CD4-positive, alpha-beta T cell (primary cell): Measurements from ENCODE around the gene RAD18. TPM values are rescaled to one million over a fixed set of nuclear protein-coding genes. Genes with fewer than 3 reads are reported as not detected.

Experiments
- ATAC-seq: fragments of 200-7000 bp; cut with Tn5 transposase; one replicate; pipeline ENCODE4 v1.10.0; 2022; ENCODE audit warnings: mild to moderate bottlenecking; ENCODE audit not compliant: poor library complexity
- CTCF ChIA-PET: fragments of 350-600 bp; sonication (Branson Sonifier 250); formaldehyde crosslinking; loops from one replicate; lab custom pipeline; 2021; ENCODE audit warnings: antibody characterized with exemption, inconsistent platforms; lab: Charles Lee
- POLR2A ChIA-PET: fragments of 350-600 bp; sonication (Branson Sonifier 250); formaldehyde crosslinking; loops from one replicate; lab custom pipeline; 2021; ENCODE audit warnings: antibody characterized with exemption, inconsistent platforms; lab: Charles Lee
- DNase-seq, 14 experiments: peaks; one replicate each; pipeline ENCODE4 v3.0.0-alpha.2; 2013 to 2020; ENCODE audit warnings: mixed read lengths in 2 of 14
- H3K27ac ChIP-seq, 2 donors: one replicate each; pipeline versions ENCODE4 v1.5.1 to v1.7.0; 2013; ENCODE audit warnings: low read length in 2 of 2, low read depth in 1 of 2, mild to moderate bottlenecking in 1 of 2
- H3K27me3 ChIP-seq, 2 experiments: 1 replicate in 1 of 2; 2 replicates in 1 of 2; pipeline versions ENCODE4 v1.6.1 to v1.7.0; 2013; ENCODE audit warnings: low read length in 2 of 2, control low read depth in 1 of 2, mild to moderate bottlenecking in 1 of 2, moderate library complexity in 1 of 2; ENCODE audit not compliant: insufficient read depth in 2 of 2, control insufficient read depth in 1 of 2
- H3K36me3 ChIP-seq: one replicate; pipeline ENCODE4 v1.6.1; 2013; ENCODE audit warnings: low read length, control low read depth; ENCODE audit not compliant: insufficient read depth
- H3K4me1 ChIP-seq: one replicate; pipeline ENCODE4 v1.6.1; 2013; ENCODE audit warnings: low read length, control low read depth; ENCODE audit not compliant: insufficient read depth
- H3K4me3 ChIP-seq: one replicate; pipeline ENCODE4 v1.5.1; 2013; ENCODE audit warnings: mild to moderate bottlenecking, low read length, moderate library complexity
- H3K9me3 ChIP-seq, 2 experiments: 1 replicate in 1 of 2; 2 replicates in 1 of 2; pipeline versions ENCODE4 v1.6.1 to v1.7.0; 2013; ENCODE audit warnings: low read length in 2 of 2, mild to moderate bottlenecking in 2 of 2, control low read depth in 1 of 2, moderate library complexity in 1 of 2; ENCODE audit not compliant: control insufficient read depth in 1 of 2, insufficient read depth in 1 of 2
- H3K27ac Mint-ChIP-seq: one replicate; pipeline ENCODE4 v1.8.0; 2020; ENCODE audit warnings: mixed read lengths
- H3K27me3 Mint-ChIP-seq: one replicate; pipeline ENCODE4 v1.8.0; 2021; ENCODE audit warnings: mixed read lengths
- H3K36me3 Mint-ChIP-seq: one replicate; pipeline ENCODE4 v1.8.0; 2021; ENCODE audit warnings: low read depth, mixed read lengths
- H3K4me1 Mint-ChIP-seq: one replicate; pipeline ENCODE4 v1.8.0; 2021; ENCODE audit warnings: low read depth, mixed read lengths
- H3K4me3 Mint-ChIP-seq: one replicate; pipeline ENCODE4 v1.8.0; 2020; ENCODE audit warnings: mild to moderate bottlenecking, mixed read lengths
- H3K9me3 Mint-ChIP-seq: one replicate; pipeline ENCODE4 v1.8.0; 2020; ENCODE audit warnings: mixed read lengths
- CTCF ChIP-seq: fragments of 200-600 bp; IDR thresholded peaks from one replicate; pipeline ENCODE4 v1.8.0; 2022; ENCODE audit warnings: antibody characterized with exemption, mild to moderate bottlenecking
- intact Hi-C, 2 experiments: fragments of 100-400 bp; cut with DNase I in 1 of 2; cut with micrococcal nuclease in 1 of 2; formaldehyde crosslinking; loops; one replicate each; pipeline versions ENCODE4 v1.15.1 to v1.9.0; 2023 to 2025; cut with DNase I, micrococcal nuclease
- total RNA-seq, 174 experiments: library from RNA in 2 of 174; stranded (reverse) in 2 of 174; gene quantifications; one replicate each; pipeline ENCODE4 v1.2.3 and lab custom pipeline; 2021 to 2026

The RAD18 gene
- total RNA-seq, 2 experiments from 2014 or later = 9.6 to 10.0 TPM

GRCh38 chr3:8900869-8901268 is 62.4 kb downstream of the RAD18 start:
- ChIA-PET CTCF (interaction anchor here (1.3 kb wide), 1 partner anchor 17 kb away, joined by 4 read pairs; no protein-coding TSS in a partner anchor), POLR2A (no interaction called here)
- no peaks in the 10 kb centered on the region for H3K9me3 ChIP-seq
- H3K36me3 Mint-ChIP-seq = peaks cover 70% of the 10 kb centered on the region
- H3K27ac Mint-ChIP-seq = no peak overlapping the region
- H3K4me1 ChIP-seq = no peaks in the 10 kb centered on the region
- intact Hi-C loops = no loop called here
- no peak overlapping the region for H3K4me3 Mint-ChIP-seq
- peaks cover 7% of the 10 kb centered on the region for H3K36me3 ChIP-seq
- ATAC-seq (no peak), DNase-seq (no peak)
- H3K27ac ChIP-seq = no peak overlapping the region
- no peaks in the 10 kb centered on the region for H3K9me3 Mint-ChIP-seq
- H3K4me3 ChIP-seq = no peak overlapping the region
- H3K4me1 Mint-ChIP-seq = no peaks in the 10 kb centered on the region
- no peak for TF ChIP-seq CTCF
- no peaks in the 10 kb centered on the region for H3K27me3 Mint-ChIP-seq
- H3K27me3 ChIP-seq = no peaks in the 10 kb centered on the region

- H3K4me3 ChIP-seq = no peak overlapping the region
- no peak for TF ChIP-seq CTCF
- ChIA-PET POLR2A (no interaction called here), CTCF (interaction anchor here (1.3 kb wide), 1 partner anchor 16 kb away, joined by 4 read pairs; no protein-coding TSS in a partner anchor)
- Mint-ChIP-seq H3K27ac (no peak overlapping the region), H3K27me3 (no peaks in the 10 kb centered on the region), H3K9me3 (no peaks in the 10 kb centered on the region), H3K4me3 (no peak overlapping the region), H3K4me1 (no peaks in the 10 kb centered on the region), H3K36me3 (peaks cover 70% of the 10 kb centered on the region)
- no peak for DNase-seq
- H3K27ac ChIP-seq = no peak overlapping the region
- H3K9me3 ChIP-seq = no peaks in the 10 kb centered on the region
- no peak for ATAC-seq
- no peaks in the 10 kb centered on the region for H3K27me3 ChIP-seq
- H3K4me1 ChIP-seq = no peaks in the 10 kb centered on the region
- peaks cover 7% of the 10 kb centered on the region for H3K36me3 ChIP-seq
- intact Hi-C loops = no loop called here
These were observed 63.3 kb downstream of the RAD18 start for GRCh38 chr3:8899876-8900460.

- Mint-ChIP-seq H3K36me3 (peaks cover 61% of the 10 kb centered on the region), H3K9me3 (no peaks in the 10 kb centered on the region), H3K27ac (no peak overlapping the region), H3K4me1 (no peaks in the 10 kb centered on the region), H3K4me3 (no peak overlapping the region), H3K27me3 (no peaks in the 10 kb centered on the region)
- no peak for DNase-seq
- no peak overlapping the region for H3K27ac ChIP-seq
- peaks cover 4% of the 10 kb centered on the region for H3K36me3 ChIP-seq
- no peaks in the 10 kb centered on the region for H3K27me3 ChIP-seq
- H3K4me3 ChIP-seq = no peak overlapping the region
- TF ChIP-seq CTCF = no peak
- POLR2A ChIA-PET = no interaction called here
- CTCF ChIA-PET = no interaction called here
- no peak for ATAC-seq
- no peaks in the 10 kb centered on the region for H3K4me1 ChIP-seq
- H3K9me3 ChIP-seq = no peaks in the 10 kb centered on the region
- intact Hi-C loops = no loop called here
These were observed 67.4 kb downstream of the RAD18 start for GRCh38 chr3:8895829-8896228.
